ENCODE results near the gene FRMD8. TPM values are rescaled to one million over a fixed set of nuclear protein-coding genes. Genes with fewer than 3 reads are reported as not detected.

The FRMD8 gene
- total and polyA plus RNA-seq, 9 of the 15 experiments (the other 6 are each of a cell fraction or from before 2014, with no cell fraction given) = 4.5 to 54.5 (median 15.8) TPM

GRCh38 chr11:65419772-65420481 lies 33.5 kb downstream of the FRMD8 start (continued):
- TF ChIP-seq DEAF1 (CRISPR knock-in tag; IDR thresholded peaks at IDR 0.05) (0 out of 2 replicates have a peak, but pooled peaks have one; percentile 5), ZNF121 (CRISPR knock-in tag; conservative IDR thresholded peaks at IDR 0.05) (peak; percentile 82), ZMIZ1 (IDR thresholded peaks at IDR 0.05; ENCODE audit: low read depth in 2 of 2, low read length in 2 of 2) (0 out of 4 replicates have a peak, but pooled peaks of 1 of the 2 experiments have one; percentile 22), ZNF764 (CRISPR knock-in tag; IDR thresholded peaks at IDR 0.05; ENCODE audit: low read depth) (no peak), EGR1 (conservative IDR thresholded peaks at IDR 0.05) (peak; percentile 94), IRF9 (tag; IDR thresholded peaks at IDR 0.05) (peak; percentile 3; the same call in 1 of the 2 replicates), TEAD1 (CRISPR knock-in tag; IDR thresholded peaks at IDR 0.05) (peak in 1 of 2 experiments; percentile 63; a peak in 1 of 4 replicates), HSF4 (CRISPR knock-in tag; IDR thresholded peaks at IDR 0.05; ENCODE audit: borderline replicate concordance) (peak; percentile 5; the same call in 1 of the 2 replicates), ZNF583 (CRISPR knock-in tag; IDR thresholded peaks at IDR 0.05) (peak; percentile 81), ETV1 (tag; conservative IDR thresholded peaks at IDR 0.05; ENCODE audit: low read depth) (peak; percentile 63; the same call in 1 of the 2 replicates), RAD21 (CRISPR knock-in tag; conservative IDR thresholded peaks at IDR 0.05 in 1 of 2, IDR thresholded peaks at IDR 0.05 in 1 of 2) (0 out of 4 replicates have a peak, but pooled peaks of 1 of the 2 experiments have one; percentile 8), BDP1 (IDR thresholded peaks at IDR 0.05; ENCODE audit: insufficient read depth, insufficient read length) (no peak), ADNP (tag; IDR thresholded peaks at IDR 0.05) (no peak), MAFF (IDR thresholded peaks at IDR 0.05; ENCODE audit: low read length) (peak; percentile 70), ZNF274 (IDR thresholded peaks at IDR 0.05; ENCODE audit: borderline replicate concordance, low read depth, low read length) (no peak), TAF1 (IDR thresholded peaks at IDR 0.05; ENCODE audit: control insufficient read depth, extremely low read depth, insufficient read depth, low read length, severe bottlenecking) (peak; percentile 55)
- TF ChIP-seq, protein P1, sequence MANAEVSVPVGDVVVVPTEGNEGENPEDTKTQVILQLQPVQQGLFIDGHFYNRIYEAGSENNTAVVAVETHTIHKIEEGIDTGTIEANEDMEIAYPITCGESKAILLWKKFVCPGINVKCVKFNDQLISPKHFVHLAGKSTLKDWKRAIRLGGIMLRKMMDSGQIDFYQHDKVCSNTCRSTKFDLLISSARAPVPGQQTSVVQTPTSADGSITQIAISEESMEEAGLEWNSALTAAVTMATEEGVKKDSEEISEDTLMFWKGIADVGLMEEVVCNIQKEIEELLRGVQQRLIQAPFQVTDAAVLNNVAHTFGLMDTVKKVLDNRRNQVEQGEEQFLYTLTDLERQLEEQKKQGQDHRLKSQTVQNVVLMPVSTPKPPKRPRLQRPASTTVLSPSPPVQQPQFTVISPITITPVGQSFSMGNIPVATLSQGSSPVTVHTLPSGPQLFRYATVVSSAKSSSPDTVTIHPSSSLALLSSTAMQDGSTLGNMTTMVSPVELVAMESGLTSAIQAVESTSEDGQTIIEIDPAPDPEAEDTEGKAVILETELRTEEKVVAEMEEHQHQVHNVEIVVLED (CRISPR knock-in tag; IDR thresholded peaks at IDR 0.05) = no peak

All from K562 (cell line).